Measurements from ENCODE around the gene DNAAF1.

Gene DNAAF1

DNA sequence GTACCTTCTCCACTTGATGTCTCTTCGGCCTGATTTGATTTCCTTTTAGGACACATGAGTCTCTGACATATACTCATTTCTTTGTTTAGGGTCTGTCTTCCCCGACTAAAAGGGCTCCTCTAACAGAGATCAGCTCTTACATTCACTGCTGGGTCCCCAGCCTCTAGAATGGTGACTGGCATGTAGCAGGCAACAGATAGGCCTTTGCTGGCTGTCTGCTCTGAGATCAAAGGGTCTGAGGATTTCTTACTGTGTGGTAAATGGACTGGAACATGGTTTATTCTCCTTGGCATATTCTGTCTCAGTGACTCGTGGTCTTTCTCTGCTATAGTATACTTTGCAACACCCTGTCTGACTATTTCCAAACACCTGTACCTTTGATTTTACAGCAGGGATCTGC, 16.7 kb downstream of the DNAAF1 start:
- no peak for DNase-seq

DNA sequence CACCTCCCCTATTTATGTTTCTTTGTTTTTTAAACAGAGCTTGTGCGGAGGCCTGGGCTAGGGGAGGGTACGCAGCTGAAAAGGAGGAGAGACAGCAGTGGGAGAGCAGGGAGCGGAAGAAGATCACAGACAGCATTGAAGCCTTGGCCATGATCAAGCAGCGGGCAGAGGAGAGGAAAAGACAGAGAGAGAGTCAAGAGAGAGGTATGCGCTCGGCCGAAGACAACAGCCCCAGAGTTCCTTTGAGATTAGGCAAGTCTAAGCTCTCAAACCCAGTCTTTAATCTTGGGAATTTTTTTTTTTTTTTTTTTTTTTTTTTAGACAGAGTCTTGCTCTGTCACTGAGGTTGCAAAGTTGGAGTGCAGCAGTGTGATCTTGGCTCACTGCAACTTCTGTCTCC, 20.6 kb downstream of the DNAAF1 start:
- no peak for DNase-seq

DNA sequence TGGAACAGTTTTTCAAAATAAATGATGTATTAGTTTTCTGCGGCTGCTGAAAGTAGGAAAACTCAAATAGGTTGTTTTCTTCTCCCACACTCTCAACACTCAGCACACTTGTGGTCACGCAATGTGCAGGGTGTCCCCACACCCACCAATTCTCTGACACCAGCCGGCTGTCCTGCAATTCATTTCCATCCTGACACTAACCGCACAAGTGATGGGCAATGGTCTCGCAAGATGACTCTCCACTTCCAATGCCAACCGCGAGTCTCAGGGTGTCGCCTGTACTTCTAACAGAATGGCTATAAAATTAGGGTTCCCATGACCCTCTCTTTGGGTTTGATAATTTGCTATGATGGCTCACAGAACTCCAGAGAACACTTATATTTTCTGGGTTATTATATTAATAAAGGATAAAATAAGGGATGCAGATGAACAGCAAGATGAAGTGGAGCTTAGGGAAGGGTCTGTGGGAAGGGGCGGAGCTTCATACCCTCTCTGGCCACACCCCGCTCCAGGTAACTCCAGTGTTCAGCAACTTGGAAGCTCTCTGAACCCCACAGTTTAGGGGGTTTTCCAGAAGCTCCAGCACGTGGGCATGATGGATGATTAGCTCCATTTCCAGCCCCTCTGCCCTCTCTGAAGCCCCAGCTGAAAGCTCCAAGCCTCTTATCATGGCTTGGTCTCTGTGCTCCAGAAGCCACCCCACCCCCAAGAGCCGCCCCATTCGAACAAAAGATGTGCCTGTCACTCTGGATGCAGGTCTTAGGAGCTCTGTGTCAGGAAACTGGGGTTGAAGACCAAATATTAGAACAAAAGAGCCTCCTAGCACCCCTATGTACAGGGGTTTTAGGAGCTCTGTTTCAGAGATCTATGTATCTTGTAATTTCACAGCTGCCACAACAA, 21.9 kb downstream of the DNAAF1 start:
- no peak for DNase-seq

DNA sequence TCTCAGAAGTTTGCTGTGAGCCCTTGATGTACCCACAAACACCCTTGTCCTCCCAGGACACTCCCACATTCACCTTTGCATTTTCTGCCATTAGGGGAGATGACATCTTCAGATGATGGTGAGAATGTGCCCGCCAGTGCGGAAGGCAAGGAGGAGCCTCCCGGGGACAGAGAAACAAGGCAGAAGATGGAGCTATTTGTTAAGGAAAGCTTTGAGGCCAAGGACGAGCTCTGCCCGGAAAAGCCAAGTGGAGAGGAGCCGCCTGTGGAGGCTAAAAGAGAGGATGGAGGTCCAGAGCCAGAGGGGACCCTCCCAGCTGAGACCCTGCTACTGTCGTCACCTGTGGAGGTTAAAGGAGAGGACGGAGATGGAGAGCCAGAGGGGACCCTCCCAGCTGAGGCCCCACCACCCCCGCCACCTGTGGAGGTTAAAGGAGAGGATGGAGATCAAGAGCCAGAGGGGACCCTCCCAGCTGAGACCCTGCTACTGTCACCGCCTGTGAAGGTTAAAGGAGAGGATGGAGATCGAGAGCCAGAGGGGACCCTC, 24.7 kb downstream of the DNAAF1 start:
- no peak for DNase-seq

DNA sequence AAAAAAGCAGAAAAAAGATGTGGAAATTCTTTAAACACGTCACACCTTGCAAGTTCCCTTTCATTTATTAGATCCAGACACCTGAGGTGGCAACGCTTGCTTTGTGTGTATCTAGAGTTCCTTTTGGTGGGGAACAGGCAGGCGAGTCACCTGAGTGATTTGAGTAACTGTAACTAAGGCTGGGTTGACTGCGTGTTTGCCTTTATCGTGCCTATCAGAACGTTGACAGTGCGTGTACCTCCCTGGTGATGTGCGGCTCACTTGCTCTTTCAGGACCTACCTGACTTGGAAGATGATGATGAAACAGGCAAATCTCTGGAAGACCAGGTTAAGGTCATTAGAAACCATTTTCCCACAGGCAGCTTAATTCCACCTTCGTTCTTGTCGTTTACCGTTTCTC, 29.3 kb downstream of the DNAAF1 start:
- DNase-seq = no peak

GRCh38 chr16:84175350-84176081, 30.4 kb downstream of the DNAAF1 start:
- peak; percentile 23 for DNase-seq

DNA sequence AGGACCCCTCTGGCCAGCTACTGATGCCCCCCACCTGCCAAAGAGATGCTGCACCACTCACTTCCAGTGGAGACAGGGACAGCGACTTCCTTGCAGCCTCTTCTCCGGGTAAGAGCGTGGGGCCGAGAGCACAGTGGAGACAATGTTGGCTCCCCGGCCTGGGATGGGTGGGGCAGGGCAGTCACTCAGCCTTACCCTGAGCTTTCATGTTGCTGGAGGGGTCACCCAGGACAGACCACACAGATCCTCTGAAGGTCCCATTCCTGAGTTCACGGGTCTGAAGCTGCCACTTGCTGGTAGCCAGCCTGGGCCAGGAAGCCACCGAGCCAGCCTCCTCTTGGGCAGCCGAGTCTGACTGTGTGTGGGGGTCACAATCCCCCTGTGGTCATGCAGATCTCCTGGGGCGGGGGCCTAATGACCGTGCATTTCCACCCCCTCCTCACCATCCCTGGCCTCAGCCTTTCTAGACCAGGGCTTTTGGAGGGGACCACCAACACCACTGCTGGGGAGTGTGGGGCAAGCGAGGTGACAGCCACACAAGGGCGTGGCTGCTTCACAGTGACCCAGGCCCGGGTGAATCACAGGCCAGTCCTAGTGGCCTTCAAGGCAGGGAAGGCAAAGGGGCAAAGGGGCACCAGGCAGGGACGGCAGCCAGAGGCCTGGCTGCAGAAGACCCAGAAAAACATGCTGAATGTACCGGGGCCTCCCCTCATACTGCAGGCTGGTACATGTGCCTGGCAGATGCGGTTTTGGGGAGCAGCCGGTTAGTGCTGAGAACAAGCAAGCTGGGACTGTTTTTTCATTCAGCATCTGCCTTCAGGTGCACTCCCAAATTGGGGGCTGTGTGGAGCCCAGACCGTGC, 31.3 kb downstream of the DNAAF1 start:
- DNase-seq = no peak

GRCh38 chr16:84177741-84178073, 32.6 kb downstream of the DNAAF1 start:
- DNase-seq = no peak

DNA sequence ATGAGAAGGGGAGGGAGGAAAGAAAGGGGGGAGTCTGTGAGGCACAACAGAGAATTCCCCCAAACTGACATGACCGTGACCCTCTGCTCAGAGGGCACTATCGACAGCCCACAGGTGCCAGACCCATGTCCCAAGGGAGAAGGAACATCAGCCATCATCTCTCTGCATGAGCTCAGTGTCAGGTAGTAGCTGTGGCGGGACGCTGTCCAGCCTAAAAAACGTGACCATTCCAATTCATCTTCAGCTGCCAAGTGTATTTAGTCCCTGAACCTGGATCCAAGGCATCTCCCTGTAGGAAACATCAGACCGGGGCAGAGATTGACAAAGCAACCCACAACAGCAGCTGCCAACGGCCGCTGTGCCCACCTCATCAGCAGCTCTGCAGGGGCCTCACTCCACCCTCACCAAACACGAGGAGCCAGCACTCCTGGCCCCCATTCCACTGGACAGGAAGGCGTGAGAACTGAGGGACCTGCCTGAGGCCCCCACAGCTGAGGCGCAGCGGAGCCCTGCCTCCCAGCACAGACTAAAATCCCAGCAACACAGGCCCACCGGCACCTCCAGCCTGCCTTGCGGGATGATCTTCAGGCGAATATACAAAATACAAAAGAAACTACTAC, 33.1 kb downstream of the DNAAF1 start:
- no peak for DNase-seq

- DNase-seq = no peak
These were observed 33.9 kb downstream of the DNAAF1 start for GRCh38 chr16:84178892-84179611.

GRCh38 chr16:84179612-84180320, 34.7 kb downstream of the DNAAF1 start:
- DNase-seq = no peak

DNA sequence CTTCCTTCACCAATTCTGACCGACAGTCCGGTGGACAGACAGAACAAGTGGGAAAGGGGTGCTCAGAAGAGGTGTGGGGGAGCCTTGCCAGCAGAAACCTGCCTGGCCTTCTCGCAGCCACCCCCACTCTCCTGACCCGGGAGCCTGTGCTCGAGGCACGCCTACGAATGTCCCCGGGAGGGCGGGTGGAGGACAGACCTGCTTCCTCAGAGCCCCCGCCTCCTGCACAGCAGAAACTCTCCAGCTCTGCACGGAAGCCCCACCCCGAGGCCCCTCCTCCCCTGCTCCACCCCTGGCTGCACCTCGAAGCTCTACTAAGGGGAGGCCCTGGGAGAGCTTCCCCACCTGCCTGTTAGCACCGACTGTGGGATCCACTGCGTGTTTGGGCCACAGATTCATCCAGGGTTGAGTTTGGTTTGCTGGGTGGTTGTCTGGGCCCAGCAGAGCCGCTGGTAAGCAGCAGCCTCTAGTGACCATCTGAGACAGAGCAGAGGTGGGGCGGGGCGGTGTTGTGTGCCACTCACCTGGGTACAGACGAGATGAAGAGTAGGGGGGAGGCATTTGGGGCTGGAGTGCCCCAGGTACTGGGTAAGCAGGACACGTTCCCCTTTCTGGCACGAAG, 35.5 kb downstream of the DNAAF1 start:
- DNase-seq = no peak

DNA sequence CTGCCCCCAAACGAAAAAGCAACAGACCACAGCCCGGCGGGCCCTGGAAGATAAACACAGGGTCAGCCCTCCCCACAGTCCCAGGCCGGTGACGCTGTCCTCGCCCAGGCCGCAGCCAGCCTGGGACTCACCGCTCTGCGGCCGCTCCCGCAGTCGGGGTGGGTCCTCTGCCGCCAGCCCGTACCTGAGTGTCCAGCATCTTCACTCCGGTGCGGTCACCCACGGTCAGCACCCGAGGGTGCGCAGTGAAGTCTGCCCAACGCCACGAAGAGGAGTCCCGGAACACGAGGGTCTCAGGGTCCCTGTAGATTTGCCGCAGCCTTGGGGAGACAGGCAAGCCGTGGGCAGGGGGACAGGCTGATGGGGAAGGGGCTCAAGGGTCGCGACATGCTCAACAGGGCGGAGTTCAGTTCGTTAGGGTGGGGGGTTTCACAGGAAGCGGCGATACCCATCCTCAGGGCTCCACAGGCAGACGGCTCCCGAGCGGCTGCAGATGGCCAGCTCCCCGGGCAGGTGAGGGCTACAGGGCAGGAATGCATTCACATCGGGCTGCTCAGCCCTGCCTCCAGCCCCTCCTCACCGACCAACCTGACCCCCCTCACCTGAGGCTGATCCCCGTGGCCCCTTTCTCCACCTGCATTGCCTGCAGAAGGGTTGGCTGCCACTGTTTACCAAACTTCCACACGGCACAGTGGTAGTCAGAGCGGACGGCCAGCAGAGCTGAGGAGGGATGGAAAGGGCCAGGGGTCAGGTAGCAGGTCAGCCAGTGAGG, 36.2 kb downstream of the DNAAF1 start:
- DNase-seq = no peak

DNA sequence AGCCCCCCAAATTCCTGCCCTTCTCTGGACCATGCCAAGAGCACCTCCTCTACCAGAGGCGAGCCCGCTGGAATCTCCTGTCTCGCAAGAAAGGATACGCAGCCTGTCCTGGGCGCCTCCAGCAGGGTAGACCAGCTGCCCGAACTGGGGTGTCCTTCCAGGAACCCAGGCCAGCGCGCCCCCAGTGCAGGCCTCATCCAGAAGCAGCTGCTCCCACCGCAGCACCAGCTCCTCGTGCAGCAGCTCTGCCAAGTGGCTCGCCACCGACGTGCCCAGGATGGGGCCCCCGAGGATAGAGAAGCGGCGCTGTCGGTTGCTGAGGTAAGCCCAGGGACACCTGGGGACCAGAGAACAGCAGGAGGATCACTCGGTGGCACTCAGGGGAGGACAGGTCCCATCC, 37.0 kb downstream of the DNAAF1 start:
- DNase-seq = no peak

DNA sequence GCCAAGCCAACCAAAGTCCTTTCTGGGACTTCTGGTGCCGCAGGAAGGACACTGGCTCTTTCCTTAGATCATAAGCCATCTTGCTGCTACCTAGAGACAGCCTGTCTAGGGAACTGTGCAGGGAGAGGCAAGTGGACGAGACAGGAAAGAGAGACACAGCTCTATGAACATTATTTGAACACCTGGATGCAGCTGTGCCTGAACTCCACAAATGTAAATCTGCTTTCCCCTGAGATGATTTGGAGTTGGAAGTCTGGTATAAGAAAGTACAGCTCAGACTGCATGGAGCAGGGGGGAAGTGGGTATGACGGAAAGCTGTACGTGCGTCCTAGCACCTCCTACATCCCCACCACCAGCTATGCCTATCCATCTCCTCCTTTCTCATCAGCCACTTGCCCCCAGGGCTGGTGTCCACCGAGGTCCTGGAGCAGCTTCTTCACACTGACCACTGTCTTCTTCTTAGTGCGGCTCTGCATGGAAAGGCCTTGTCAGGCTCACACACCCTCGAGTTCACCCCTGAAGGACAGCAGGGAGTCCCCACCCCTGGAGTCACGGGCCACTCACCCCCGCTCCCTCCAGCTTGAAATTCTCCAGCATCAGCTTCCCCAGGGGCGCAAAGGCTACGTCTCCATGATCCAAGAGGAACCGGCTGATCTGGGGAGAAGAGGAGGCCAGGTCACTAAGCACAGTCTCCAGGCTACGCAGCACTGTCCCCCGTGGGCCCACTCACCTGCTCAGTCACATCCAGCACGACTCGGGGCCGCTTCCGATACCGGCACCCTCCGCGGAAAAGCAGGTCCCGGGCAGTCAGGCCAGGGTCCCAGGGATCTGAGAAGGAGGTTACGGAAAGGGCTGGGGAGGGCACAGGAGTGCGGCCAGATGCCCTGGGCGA, 37.8 kb downstream of the DNAAF1 start:
- DNase-seq = no peak

DNA sequence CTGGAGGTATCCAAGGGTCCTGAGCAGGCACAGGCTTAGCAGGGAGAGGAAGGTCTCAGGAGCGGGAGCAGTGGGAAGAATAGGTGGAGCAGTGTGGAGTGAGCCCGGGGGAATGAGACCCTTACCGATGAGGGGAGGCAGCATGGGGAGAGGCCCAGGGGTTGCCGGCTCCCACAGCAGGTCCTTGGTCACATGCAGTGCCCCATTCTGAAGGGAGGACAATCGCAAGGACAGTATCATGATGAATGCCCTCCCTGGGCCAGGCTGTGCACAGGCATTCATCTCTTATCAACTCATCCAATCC, 38.4 kb downstream of the DNAAF1 start:
- DNase-seq = no peak

- no peak for DNase-seq
These were observed 38.9 kb downstream of the DNAAF1 start for GRCh38 chr16:84183911-84184591.

- DNase-seq = no peak
These were observed 39.7 kb downstream of the DNAAF1 start for GRCh38 chr16:84184775-84185174.

All from DMS153 (cell line).